Measurements from ENCODE around the gene FAM229A.

FAM229A gene

DNA sequence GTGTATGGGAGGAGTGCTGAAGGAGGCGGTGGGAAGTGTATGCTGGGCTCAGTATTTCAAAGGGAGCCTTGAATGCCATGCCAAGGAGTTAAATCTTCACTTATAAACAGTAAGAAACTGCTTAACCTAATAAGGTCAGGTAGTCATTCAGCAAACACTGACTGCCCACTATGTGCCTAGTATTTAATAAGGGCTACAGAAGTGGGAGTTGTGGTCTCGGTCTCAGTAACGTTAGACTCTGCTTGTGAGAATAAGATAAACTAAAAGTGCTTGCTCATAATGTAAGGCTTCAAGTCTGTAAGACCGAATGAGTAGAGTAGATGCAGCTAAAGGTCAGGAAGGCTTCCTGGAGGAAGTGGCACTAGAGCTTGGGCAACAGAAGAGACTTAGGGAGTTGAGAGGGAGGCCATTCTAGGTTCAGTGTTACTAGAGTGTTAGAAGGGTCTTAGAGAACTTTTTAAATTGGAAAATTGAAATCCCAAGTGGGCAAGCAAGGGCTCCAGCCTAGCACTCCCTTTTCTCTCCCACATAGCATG is 32.3 kb downstream of the FAM229A start:
- no peak for DNase-seq (ENCODE audit: low spot score)

DNA sequence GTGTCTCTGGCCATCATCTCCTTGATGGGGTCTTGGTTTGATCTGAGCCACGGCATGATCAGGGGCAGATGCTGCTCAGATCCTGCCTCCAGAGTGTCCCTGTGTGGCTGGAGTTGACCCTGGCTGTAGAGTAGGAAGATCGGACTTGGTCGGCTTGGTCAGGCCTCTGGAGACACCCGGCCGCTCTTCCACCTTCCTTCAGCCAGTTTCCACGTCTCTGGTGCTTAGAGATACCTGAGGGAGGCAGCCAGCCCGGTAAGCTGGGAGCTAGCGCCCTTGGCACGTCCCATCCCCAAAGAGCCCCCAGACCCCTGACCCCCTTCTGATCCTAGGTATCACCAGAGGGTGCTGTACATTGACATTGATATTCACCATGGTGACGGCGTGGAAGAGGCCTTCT is 35.1 kb downstream of the FAM229A start:
- DNase-seq (ENCODE audit: low spot score) = no peak

DNA sequence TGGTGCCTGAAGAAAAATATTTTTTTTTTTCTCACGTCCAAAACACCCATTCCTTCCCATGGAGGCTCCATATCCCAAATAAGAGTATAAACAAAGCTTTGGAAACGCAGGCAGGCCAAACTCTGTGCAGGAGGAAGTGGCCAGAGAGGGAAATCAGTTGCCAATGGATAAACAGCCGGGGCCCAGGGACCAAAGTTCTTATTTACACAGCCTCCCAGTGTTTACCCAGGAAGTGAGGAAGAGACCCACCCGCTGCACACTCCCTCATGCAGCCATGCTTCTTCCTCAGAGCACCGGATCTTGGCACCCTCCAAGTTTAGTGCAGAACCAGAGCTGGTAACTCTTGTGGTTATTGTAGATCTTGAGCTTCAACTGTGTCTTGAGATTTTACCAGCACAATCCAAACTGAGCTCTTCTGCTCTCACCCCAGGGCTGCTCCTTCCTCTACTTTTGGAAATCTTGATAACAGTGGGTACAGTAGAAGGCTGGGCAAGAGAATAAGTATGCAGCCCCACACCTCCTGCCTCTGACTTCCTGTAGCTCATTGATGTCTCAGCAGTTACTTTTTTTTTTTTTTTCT is 40.5 kb downstream of the FAM229A start:
- DNase-seq (ENCODE audit: low spot score) = no peak

DNA sequence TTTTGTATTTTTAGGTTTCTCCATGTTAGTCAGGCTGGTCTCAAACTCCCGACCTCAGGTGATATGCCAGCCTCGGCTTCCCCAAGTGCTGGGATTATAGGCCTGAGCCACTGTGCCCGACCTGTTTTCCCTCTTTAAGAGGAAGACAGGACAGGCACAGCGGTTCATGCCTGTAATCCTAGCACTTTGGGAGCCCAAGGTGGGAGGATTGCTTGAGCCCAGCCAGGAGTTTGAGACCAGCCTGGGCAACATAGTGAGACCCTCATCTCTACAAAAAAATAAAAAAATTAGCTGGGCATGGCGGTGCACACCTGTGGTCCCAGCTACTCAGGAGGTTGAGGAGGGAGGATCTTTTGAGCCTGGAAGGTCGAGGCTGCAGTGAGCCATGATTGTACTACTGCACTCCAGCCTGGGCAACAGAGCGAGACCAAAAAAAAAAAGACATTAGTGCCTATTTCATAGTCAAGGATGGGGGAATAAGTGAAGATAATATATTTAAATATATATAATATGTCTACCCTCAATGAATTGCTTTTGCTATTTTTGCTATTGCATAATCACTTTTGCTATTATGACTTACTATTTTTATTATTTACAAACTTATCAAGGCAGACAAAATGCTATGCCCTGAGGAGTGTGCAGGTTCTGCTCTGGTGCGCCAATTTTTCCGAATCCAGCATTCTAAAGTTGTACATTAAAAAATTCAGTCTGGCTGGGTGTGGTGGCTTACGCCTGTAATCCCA is 44.0 kb downstream of the FAM229A start:
- DNase-seq (ENCODE audit: low spot score) = no peak

DNA sequence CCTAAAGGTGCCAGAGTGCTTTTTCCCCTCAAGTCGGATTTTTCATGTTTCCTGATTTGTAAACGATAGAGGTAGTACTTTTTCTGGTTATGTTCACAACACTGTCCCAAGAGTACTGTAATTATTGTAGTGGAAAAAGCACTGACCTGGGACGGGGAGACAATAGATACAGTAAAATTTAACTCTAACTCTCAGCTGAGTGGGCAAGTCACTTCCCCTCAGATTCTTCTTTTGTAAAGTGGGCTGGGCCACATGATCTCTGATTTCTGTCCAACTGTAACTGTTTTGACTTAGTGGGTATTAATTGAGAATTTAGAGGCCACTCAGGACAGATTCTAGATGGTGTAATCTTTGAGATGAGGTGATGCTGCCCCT is 45.4 kb downstream of the FAM229A start:
- no peak for DNase-seq (ENCODE audit: low spot score)

DNA sequence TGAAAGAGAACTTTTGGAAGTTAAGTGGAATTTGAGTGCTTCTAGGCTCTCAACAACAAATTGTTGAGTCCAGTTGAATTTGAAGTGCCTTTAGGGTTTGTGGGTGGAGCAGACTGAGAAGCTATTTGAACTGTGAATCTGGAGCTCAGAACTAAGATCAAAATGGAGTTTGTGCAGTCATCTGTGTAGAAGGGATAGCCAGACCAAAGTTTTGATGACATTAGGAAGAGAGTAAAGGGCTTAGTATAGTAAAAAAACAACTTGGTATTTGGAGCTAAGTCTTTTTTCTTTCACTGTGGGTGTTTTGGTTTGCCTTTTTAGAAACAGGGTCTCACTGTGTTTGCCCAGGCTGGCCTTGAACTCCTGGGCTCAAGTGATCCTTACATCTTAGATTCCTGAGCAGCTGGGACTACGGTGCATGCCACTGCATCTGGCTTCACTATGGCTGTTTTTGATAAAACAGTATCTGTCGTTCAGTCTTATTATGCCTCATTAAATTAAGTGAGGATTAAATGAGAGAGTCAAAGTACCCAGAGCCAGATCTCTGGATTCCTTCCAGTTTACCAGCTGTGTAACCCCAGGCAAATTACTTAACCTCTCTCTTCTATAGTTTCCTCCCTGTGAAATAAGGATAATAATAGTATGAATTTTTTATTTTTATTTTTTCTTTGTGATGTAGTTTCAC is 50.4 kb downstream of the FAM229A start:
- DNase-seq (ENCODE audit: low spot score) = no peak
